GM12874 (cell line): ENCODE results near the gene SYNPO2.

Experiments used
- TF ChIP-seq, protein P1 (sequence below): IDR thresholded peaks from 2 replicates; pipeline ENCODE4 v1.5.1; 2011; ENCODE audit warnings: low read depth, mild to moderate bottlenecking, control low read depth, low read length, moderate library complexity; ENCODE audit not compliant: insufficient read depth

SYNPO2 gene

DNA sequence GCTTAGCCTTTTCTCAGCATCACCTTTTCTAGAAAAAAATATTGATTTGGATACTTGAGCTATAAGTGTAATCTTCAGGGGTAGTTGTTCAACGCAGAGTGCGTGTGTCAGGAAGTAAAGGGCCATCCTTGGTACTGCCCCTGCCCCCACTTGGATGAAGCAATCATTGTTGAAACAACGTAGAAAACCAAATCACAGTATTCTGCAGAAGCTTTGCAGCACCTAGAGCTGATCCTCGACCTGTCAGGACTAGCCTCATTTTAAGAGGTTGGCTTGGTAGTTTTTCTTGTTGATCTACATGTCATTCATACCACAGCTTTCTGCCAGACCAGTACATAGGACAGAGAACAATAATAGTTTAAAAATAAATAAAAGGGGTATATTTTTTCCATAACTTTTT lies 181.6 kb downstream of the SYNPO2 start:
- TF ChIP-seq, protein P1, sequence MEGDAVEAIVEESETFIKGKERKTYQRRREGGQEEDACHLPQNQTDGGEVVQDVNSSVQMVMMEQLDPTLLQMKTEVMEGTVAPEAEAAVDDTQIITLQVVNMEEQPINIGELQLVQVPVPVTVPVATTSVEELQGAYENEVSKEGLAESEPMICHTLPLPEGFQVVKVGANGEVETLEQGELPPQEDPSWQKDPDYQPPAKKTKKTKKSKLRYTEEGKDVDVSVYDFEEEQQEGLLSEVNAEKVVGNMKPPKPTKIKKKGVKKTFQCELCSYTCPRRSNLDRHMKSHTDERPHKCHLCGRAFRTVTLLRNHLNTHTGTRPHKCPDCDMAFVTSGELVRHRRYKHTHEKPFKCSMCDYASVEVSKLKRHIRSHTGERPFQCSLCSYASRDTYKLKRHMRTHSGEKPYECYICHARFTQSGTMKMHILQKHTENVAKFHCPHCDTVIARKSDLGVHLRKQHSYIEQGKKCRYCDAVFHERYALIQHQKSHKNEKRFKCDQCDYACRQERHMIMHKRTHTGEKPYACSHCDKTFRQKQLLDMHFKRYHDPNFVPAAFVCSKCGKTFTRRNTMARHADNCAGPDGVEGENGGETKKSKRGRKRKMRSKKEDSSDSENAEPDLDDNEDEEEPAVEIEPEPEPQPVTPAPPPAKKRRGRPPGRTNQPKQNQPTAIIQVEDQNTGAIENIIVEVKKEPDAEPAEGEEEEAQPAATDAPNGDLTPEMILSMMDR: no peak

DNA sequence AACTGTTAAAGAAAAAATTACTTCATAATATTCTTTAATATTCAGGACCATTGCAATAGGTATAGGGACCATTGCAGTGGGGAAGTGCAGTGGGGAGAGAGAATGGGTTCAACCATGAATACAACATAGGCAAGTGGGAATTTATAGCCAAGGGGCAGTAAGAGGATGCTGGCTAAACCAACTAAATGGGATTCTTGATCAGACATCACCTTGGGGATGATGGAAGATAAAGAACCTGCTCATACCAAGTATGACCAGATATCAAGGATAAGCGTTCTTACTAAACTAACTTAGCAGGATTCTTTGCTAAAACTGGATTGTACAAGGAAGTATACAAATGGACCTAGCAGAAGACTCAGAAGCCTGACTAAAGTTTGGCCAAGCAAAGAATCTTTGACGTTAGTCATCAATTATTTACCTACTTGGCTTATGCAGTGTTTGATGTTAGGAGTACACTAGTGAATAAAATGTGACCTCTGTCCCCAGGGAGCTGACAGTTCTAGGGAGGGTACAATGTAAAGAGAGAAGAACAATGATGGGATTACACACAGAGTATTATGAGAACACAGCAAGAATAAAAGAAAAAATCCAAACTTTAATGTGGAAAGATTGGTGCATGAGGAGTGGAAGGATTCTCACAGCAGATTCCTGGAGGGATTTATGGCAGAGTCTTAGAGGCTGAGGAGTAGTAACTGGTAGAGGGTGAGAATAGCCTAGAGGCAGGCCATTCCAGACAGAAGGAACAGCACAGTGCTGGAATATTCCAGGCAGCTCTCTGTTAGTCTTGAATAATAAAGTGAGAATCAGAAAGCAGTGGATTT lies 192.3 kb downstream of the SYNPO2 start:
- TF ChIP-seq, protein P1: no peak

DNA sequence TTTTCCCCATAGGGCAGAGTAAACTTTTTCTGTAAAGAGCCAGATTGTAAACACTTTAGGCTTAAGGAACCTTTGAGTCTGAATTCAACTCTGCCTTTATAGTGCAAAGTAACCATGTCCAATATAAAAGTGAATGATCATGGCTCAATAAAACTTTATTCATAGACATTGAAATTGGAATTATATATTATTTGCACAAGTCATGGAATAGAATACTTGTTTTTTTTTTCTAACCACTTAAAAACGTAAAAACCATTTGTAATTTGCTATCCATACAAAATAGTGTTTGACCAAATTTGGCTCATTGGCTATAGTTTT lies 192.8 kb downstream of the SYNPO2 start:
- TF ChIP-seq, protein P1: no peak

DNA sequence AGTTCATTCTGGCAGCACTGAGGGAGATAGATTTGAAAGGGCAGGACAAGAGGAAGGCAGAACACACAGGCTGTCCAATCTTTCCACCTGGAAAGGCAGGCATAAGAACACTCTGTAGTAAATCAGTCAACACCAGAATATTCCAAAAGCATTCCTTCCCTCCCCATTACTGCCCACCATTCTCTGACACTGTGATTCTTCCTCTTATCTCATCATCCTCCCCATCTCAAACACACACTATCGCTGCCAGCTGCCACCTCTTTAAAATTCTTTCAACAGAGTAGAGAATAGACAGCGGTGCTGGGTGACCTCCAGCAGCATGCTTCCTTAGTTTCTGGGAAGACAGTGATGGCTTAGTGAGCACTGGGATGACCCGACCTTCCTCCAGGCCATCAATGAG lies 193.3 kb downstream of the SYNPO2 start:
- TF ChIP-seq, protein P1: no peak

DNA sequence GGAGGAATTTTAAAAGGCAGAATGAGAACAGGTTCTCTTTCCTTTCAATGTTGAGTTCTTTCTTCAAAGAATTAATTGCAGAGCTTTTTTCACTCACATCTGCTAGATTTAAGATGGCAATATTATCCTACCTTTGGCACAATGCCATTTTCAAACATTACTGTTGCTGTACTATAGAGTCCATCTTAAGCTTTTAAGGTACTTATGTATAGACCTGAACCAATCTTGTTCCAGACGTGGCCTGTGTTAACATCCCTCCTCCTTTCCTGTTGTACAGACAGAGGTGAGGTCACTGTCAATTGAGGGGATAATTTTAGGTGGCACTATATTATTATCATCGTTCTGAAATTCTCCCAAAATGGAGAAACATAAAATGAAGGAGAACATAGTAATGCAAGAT lies 194.0 kb downstream of the SYNPO2 start:
- TF ChIP-seq, protein P1: no peak

DNA sequence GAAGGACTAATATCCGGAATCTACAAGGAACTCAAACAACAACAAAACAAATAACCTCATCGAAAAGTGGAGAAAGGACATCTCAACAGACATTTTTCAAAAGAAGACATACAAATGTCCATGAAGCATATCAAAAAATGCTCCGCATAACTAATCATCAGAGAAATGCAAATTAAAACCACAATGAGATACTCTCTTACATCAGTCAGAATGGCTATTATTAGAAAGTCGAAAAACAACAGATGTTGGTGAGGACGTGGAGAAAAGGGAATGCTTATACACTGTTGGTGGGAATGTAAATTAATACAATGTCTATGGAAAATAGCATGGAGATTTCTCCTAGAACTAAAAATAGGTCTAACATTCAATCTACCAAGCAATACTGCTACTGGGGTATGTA lies 195.9 kb downstream of the SYNPO2 start:
- TF ChIP-seq, protein P1: no peak

DNA sequence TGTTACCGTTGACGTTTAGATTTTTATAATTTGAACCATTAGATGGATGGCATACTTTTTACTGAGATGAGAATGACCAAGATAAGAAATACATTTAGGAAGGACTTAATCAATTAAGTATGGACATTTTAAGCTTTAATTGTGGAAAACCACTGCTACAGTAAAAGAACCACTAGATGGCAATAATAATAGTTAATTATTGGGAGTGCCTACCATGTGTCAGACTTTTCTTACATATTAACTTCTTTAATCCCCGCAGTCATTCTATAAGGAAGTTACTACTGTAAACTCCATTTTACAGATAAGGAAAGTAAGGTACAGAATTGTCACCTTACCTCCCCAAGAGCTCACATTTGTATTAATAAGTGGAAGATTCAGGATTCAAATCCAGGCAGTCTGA lies 198.5 kb downstream of the SYNPO2 start:
- TF ChIP-seq, protein P1: no peak
